Right ventricle myocardium superior (tissue), 1 donor: Measurements from ENCODE around the gene OR52W1. TPM values are rescaled to one million over a fixed set of nuclear protein-coding genes. Genes with fewer than 3 reads are reported as not detected.

Experiments used
- ATAC-seq: fragments of 200-7000 bp; cut with Tn5 transposase; one replicate; pipeline ENCODE4 v1.9.1; 2020; ENCODE audit warnings: mild to moderate bottlenecking; ENCODE audit not compliant: poor library complexity
- DNase-seq: peaks from one replicate; pipeline ENCODE4 v3.0.0-alpha.2; 2020
- intact Hi-C: fragments of 100-400 bp; cut with DNase I; formaldehyde crosslinking; loops from one replicate; pipeline ENCODE4 v1.11.2; 2022
- long read RNA-seq: library from polyadenylated mRNA; unstranded; transcript quantifications from one replicate; pipeline ENCODE4 v2.0.0, GENCODE V29; 2021
- total RNA-seq: library from RNA; stranded (reverse); fragmentation: NEBNext Ultra II Directional; extraction: Animal tissue kit (Norgen Biotek cat#: 25700); gene quantifications from one replicate; pipeline ENCODE4 v1.2.1, GENCODE V29; 2021
- donor health status: DM: no; HTN: yes; CAD: no; lungs with severe emphysema.

OR52W1 gene, protein sequence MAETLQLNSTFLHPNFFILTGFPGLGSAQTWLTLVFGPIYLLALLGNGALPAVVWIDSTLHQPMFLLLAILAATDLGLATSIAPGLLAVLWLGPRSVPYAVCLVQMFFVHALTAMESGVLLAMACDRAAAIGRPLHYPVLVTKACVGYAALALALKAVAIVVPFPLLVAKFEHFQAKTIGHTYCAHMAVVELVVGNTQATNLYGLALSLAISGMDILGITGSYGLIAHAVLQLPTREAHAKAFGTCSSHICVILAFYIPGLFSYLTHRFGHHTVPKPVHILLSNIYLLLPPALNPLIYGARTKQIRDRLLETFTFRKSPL
- total RNA-seq: not detected
- long read RNA-seq: 0 reads

DNA sequence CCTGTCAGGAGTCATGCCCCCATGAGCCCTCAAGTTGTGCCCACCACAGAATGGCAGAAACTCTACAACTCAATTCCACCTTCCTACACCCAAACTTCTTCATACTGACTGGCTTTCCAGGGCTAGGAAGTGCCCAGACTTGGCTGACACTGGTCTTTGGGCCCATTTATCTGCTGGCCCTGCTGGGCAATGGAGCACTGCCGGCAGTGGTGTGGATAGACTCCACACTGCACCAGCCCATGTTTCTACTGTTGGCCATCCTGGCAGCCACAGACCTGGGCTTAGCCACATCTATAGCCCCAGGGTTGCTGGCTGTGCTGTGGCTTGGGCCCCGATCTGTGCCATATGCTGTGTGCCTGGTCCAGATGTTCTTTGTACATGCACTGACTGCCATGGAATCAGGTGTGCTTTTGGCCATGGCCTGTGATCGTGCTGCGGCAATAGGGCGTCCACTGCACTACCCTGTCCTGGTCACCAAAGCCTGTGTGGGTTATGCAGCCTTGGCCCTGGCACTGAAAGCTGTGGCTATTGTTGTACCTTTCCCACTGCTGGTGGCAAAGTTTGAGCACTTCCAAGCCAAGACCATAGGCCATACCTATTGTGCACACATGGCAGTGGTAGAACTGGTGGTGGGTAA is at the start of gene OR52W1:
OR52W1 (plus strand) TSS at position 51 of the 637 bp plus-strand sequence; CDS start at position 51, 0 bp downstream.
- DNase-seq (no peak), ATAC-seq (no peak)
- intact Hi-C loops: no loop called here

- DNase-seq (no peak), ATAC-seq (no peak)
- intact Hi-C loops: no loop called here
These were observed 47.9 kb upstream of the OR52W1 start for GRCh38 chr11:6151117-6151516.

GRCh38 chr11:6152126-6152525 is 46.9 kb upstream of the OR52W1 start:
- intact Hi-C loops: no loop called here

DNA sequence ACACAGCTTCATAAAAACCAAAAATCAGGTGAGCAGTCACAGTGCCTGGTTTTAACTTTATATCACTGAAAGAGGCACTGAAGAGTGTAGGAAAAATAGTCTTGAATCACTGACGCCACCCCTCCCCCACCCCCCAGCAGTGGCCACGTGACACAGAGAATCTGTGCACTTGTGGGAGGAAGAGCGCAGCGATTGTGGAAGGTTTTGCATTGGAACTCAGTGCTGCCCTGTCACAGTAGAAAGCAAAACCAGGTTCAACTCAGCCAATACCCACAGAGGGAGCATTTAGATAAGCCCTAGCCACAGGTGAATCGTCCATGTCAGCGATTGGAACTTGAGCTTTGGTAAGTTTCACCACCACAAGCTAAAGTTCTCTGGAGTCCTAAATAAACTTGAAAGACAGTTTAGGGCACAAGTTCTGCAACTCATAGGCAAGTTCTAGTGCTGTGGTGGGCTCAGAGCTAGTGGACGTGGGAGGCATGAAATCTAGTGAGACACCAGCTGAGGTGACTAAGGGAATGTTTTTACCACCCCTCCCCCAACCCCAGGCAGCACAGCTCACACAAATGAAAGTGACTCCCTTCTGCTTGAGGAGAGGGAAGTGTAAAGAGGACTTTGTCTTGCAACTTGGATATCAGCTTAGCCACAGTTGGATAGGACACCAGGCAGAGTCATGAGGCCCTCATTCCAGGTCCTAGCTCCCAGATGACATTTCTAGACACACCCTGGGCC is 42.2 kb upstream of the OR52W1 start:
- ATAC-seq (no peak), DNase-seq (no peak)
- intact Hi-C loops: no loop called here

More at GRCh38 chr11:6152126-6152525, 46.9 kb upstream of the OR52W1 start:
- ATAC-seq (no peak), DNase-seq (no peak)

DNA sequence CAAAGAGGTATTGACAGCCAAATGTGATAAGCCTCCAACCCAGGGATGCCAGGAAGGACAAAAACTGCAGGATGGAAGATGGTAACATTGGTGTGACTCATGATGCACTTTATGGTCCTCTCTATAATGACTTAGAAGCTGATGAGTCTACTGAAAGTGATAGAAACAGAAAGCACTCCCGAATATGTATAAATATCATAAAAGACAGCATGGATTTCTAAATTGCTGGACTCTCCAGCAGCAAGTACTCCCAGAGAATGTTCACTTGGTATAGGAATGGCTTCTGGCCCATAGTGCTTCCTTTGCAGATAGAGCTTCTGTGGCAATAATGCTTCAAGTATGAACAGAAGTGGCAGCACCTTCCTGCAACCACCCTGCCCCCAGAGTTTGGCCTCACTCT is 28.8 kb upstream of the OR52W1 start, which contains the start of gene OR52B2:
OR52B2 (minus strand) TSS at position 101 of the 400 bp plus-strand sequence; CDS start at position 101, 0 bp downstream.
- ATAC-seq: no peak
- intact Hi-C loops: no loop called here
- DNase-seq: no peak

- intact Hi-C loops: no loop called here
- ATAC-seq: no peak
These were observed 23.6 kb upstream of the OR52W1 start for GRCh38 chr11:6175440-6175839.

DNA sequence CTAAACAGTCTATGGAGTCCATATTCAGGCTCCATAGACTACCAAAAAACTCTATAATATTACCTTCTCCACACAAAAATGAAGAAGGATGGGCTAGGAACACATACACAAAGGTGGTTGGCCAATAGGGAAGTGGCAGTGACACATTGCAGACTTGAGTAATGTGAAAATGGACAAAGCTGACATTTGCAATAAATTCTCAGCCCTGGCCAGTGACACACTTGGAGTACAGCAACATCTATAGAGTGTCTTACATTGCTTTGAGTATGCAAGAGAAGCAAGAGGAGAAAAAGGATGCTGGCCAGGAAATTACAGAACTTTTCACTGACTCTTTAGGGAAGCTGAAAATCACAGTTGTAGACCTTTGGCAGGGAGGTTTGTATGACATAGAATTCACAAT is 7.3 kb upstream of the OR52W1 start:
- DNase-seq (no peak), ATAC-seq (no peak)
- intact Hi-C loops: no loop called here

More at GRCh38 chr11:6175440-6175839, 23.6 kb upstream of the OR52W1 start:
- DNase-seq: no peak

DNA sequence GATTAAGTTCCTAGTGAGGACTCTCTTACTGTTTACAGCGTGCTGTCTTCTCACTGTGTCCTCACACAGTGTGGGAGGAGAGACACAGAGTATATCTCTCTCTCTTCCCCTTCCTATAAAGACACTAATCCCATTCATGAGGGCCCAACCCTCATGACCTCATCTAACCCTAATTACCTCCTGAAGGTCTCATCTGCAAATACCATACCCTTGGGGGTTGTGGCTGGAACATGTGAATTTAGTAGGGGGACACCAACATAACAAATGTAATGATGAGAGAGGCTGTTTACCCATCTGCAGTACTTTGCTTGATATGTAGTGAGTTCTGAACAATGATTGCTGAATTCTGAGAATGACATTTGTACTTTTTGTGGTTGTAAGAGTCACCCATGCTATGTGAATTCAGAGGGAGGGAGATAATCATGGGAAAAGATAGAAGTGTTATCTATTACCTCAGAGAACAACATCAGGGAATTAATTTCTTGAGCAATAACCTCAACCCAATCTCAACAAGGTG is 4.9 kb upstream of the OR52W1 start:
- DNase-seq (no peak), ATAC-seq (no peak)
- intact Hi-C loops: no loop called here

DNA sequence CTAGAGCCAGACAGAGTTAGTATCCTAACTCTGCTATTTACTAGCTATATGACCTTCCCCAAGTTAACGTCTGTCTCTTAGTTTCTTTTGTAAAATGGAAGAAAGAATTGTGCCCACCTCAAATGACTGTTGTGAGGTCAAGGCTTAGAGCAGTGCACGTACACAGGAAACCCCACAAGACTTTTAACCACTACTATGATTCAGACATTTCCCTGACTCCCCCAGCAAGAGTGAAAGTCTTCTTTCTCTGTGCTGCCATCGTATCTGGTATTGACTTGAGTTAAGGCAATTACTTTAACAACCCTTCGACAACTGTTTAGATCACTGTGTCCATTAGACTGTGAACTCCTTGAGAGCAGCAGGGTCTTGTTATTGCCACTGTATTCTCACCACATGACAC is 2.6 kb upstream of the OR52W1 start:
- DNase-seq (no peak), ATAC-seq (no peak)
- intact Hi-C loops: no loop called here

DNA sequence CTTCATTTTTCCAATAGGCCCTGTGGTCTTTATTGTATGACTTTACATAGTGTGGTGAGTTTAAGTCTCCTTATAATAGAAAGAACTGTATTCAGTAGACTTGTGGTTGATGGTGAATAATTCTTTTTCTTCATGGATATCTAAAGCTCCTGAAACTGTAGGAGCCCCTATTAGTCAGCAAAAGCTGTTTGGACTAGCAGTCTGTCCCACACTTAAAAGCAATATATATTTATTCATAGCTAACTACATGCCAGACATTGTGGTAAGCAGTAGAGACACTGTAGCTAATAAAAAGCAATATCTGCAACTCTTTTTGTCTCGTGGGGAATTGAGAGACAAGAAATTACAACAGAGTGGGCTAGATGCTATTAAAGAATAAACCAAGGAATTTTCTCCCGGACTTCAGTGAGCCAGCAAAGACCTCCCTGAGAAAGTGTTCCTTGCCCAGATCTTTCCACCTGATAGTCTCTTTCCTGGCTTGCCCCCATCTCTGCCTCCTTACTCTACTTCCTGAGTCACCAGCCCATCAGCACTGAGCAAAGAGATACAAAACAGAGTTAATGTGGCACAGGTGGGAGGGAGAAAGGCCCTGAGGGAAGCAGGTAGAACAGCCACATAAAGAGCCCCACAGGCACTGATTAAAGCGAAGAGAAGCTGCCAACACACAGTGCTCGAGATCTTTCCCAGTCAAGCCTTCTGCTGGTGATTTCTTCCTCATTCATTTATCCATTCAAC is 1.4 kb upstream of the OR52W1 start:
- ATAC-seq (no peak), DNase-seq (no peak)
- intact Hi-C loops: no loop called here

DNA sequence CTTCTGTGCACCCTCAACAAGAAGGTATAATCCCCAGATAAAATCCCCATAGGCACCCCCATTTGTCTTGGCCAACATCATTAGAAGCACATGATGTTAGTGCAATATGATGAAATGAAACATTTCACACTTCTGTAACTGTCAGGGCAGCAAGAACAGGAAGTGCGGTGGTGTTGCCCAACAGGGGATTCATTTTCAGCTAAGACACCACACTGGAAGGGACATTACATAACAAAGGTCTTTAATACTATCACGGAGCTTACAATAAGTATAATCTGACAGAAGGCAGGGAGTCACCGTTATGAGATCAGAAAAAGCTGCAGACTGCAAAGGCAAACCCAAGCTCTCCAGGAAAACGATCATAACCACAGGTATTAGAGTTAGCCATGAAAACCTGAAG is 2.0 kb downstream of the OR52W1 start:
- peak; percentile 78 for DNase-seq
- ATAC-seq: peak; percentile 66
- intact Hi-C loops: no loop called here

DNA sequence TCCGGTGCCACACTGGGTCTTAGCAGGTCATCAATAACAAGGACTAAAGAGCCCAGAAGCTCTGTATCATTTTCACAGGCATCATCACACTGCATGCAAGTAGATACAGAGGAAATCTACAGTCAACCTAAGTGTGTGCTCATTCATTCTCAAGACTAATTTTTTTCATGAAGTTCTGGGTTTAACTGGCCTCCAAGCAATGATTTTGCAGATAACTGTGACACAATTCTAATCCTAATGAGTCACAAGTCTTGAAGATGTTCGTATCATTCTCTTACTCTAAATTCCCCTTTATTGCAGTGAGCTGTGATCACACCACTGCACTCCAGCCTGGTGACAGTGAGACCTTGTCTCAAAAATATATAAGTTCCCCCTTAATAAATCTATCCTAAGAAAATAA is 2.5 kb downstream of the OR52W1 start:
- DNase-seq: no peak
- ATAC-seq: no peak
- intact Hi-C loops: no loop called here

DNA sequence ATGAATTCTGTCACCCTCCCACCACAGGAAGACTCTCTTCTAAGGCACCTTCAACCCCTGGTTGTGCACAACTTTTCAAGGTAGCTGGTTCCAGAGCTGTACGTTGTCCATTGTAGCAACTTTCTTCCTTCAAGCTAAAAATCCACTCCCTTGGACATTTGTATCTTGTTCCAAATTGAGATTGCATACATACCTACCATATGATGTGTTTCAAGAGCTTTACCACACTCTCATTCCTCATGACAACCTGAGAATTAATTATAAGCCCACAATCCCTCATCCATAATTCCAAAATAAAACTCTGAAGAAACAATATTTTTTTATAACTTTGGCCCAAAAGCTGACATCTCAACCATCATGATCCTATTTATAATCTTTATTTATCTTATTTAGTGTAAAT is 3.0 kb downstream of the OR52W1 start:
- DNase-seq (no peak), ATAC-seq (no peak)
- intact Hi-C loops: no loop called here

GRCh38 chr11:6203327-6203726 is 4.3 kb downstream of the OR52W1 start:
- ATAC-seq (no peak), DNase-seq (no peak)
- intact Hi-C loops: no loop called here

- intact Hi-C loops: no loop called here
- DNase-seq (no peak), ATAC-seq (no peak)
These were observed 5.7 kb downstream of the OR52W1 start for GRCh38 chr11:6204706-6205105.

DNA sequence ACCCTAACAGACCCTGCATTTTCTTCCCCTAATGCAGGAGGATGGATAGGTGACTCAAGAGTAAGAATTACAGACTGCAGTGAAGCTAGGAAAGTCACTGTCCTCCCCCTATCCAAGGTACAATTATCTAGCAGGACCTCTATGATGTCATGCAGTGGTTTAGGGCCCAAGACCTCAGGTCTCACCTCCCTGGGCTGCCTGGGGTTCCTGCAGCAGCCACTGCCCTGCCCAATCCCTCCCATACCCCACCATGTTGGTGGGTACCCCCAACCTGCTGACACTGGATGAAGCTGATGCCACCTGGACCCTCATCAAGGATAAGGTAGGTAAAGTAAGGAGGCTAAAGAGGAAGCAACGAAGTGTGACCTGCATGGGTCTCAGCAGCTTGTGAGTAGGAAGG is 6.3 kb downstream of the OR52W1 start, which contains the start of gene C11orf42:
C11orf42 (plus strand) TSS at position 192 of the 400 bp plus-strand sequence; CDS start at position 251, 59 bp downstream.
- intact Hi-C loops: no loop called here
- DNase-seq (no peak), ATAC-seq (no peak)

DNA sequence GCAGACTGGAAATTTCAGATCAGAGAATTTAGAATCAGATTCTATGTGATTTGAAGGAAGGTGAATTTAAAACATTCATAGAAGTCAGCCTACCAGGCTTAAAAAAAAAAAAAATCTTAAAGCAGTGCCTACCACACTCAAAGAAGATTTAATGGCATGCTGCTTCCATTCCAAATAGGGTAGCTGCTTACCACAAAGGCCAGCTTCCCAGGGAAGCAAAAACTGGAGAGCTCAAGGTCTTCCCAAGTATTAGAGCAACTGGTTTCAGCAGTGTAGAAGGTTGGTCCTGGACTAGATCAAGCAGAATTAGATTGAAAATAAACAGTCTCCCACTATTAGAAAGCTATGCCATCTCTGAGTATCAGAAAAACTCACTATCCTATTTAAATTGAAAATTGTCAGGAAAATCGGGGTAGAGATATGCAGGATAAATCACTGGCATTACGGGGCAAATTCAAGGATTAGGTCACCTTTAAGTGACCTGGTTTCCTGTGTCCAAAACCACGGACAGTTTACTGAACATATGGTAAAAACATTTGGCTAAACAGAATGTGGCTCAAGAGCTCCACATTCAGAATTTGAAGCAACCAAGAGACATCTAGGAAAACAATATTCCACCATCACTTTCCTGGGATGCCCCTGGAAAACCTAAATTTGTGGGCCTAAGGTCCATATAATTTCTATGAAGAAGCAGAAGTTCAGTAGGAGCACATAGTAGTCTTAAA is 7.6 kb downstream of the OR52W1 start:
- ATAC-seq (no peak), DNase-seq (no peak)
- intact Hi-C loops: no loop called here

GRCh38 chr11:6209801-6210200 is 10.8 kb downstream of the OR52W1 start:
- no peak for DNase-seq
- no peak for ATAC-seq
- intact Hi-C loops: no loop called here
